ENCODE results near the gene ECEL1.
"Not testable (repeated sequence)": the region's sequence is repeated elsewhere in the genome, so short reads cannot be mapped to it uniquely, and the experiment has no call there.

Gene ECEL1

GRCh38 chr2:232487385-232488096 is at the start of gene ECEL1:
ECEL1 (minus strand) TSS chr2:232487834; CDS start chr2:232486653, 1,181 bp downstream.
- in situ Hi-C loops (cut with MboI; ENCODE audit: low sequenced_read_pairs): no loop called here

GRCh38 chr2:232537079-232537478 is 49.4 kb upstream of the ECEL1 start:
- in situ Hi-C loops (cut with MboI; ENCODE audit: low sequenced_read_pairs): no loop called here

- in situ Hi-C loops (cut with MboI; ENCODE audit: low sequenced_read_pairs): no loop called here
These were observed 48.3 kb upstream of the ECEL1 start for GRCh38 chr2:232535761-232536530.

GRCh38 chr2:232534940-232535651 is 47.5 kb upstream of the ECEL1 start:
- in situ Hi-C loops (cut with MboI; ENCODE audit: low sequenced_read_pairs): no loop called here

- in situ Hi-C loops (cut with MboI; ENCODE audit: low sequenced_read_pairs): no loop called here
These were observed 46.5 kb upstream of the ECEL1 start for GRCh38 chr2:232533944-232534710.

- in situ Hi-C loops (cut with MboI; ENCODE audit: low sequenced_read_pairs): not testable (repeated sequence)
These were observed 45.2 kb upstream of the ECEL1 start for GRCh38 chr2:232532821-232533220.

- in situ Hi-C loops (cut with MboI; ENCODE audit: low sequenced_read_pairs): no loop called here
These were observed 44.8 kb upstream of the ECEL1 start for GRCh38 chr2:232532419-232532818.

GRCh38 chr2:232530626-232531260 is 43.1 kb upstream of the ECEL1 start:
- in situ Hi-C loops (cut with MboI; ENCODE audit: low sequenced_read_pairs): no loop called here

- in situ Hi-C loops (cut with MboI; ENCODE audit: low sequenced_read_pairs): no loop called here
These were observed 42.3 kb upstream of the ECEL1 start for GRCh38 chr2:232529806-232530547.

GRCh38 chr2:232528746-232529460 is 41.3 kb upstream of the ECEL1 start:
- in situ Hi-C loops (cut with MboI; ENCODE audit: low sequenced_read_pairs): no loop called here

- in situ Hi-C loops (cut with MboI; ENCODE audit: low sequenced_read_pairs): no loop called here
These were observed 40.4 kb upstream of the ECEL1 start for GRCh38 chr2:232527905-232528470.

GRCh38 chr2:232526372-232526941 is 38.8 kb upstream of the ECEL1 start:
- in situ Hi-C loops (cut with MboI; ENCODE audit: low sequenced_read_pairs): no loop called here

- in situ Hi-C loops (cut with MboI; ENCODE audit: low sequenced_read_pairs): no loop called here
These were observed 38.2 kb upstream of the ECEL1 start, which contains the start of gene CHRND for GRCh38 chr2:232525791-232526371. CHRND (plus strand) TSS chr2:232526160; CDS start chr2:232526216, 56 bp downstream.

- in situ Hi-C loops (cut with MboI; ENCODE audit: low sequenced_read_pairs): no loop called here
These were observed 37.6 kb upstream of the ECEL1 start for GRCh38 chr2:232525199-232525598.

- in situ Hi-C loops (cut with MboI; ENCODE audit: low sequenced_read_pairs): no loop called here
These were observed 37.1 kb upstream of the ECEL1 start for GRCh38 chr2:232524771-232525170.

- in situ Hi-C loops (cut with MboI; ENCODE audit: low sequenced_read_pairs): no loop called here
These were observed 36.3 kb upstream of the ECEL1 start for GRCh38 chr2:232523682-232524597.

GRCh38 chr2:232523402-232523681 is 35.7 kb upstream of the ECEL1 start:
- in situ Hi-C loops (cut with MboI; ENCODE audit: low sequenced_read_pairs): no loop called here

Data from HL-60/S4 (cell line).